GM20431 (cell line): Measurements from ENCODE around the gene TSR1.

Source experiments
- in situ Hi-C: fragments of 300-500 bp; cut with MseI, MboI; formaldehyde crosslinking; loops from one replicate; pipeline ENCODE4 v1.15.0; 2020; ENCODE audit warnings: low sequenced_read_pairs; ENCODE audit not compliant: unreplicated experiment

Gene TSR1

DNA sequence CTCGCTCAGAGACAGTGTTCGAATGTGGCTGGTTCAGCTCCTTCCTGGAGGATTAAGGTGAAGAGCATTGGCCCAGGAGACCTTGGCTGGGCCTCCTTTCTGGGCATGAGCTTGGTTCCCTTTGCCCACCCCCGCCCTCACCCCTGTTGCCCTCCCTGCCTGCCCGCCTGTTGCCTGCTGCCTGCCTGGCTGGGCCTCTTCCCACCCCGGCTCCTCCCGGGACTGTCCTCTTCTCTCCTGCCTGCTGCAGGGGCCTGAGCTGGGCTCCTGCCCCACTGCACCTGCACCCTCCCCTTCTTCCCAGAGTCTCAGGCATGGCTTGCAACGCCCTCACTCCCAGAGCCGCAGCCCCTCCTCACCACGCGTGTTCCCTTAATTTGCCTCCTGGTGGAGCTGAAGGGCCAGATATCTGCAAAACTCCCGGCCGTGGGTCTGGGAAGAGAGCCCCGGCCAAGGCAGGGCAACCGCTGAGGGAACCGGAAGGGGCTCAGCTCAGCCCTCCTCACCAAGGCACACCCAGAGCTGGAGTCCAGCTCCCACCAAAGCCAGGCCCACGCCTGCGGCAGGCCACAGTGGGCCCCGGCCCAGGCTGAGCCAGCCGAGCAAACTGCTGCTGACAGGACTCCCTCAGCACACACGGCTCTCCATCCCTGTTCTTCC, 33.4 kb upstream of the TSR1 start:
- in situ Hi-C loops: no loop called here

DNA sequence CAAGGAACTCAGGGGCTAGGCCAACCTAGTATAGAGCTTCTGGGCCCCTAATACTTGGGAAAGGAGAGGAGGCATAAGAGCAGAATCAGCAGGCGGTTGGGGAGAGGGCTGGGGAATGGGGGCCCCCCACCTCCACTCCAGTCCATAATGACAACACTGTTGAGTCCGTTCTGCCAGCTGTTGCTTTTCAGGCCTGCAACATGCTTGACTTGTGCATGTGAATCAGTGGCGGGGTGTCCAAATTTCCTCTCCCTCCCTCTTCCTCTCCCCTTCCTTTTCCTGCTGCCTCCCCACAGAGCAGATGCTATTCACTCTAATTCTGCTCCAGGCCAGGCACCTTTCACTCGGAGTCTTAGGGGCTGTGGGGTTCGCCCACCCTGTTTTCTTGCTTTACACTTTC, 32.8 kb upstream of the TSR1 start:
- in situ Hi-C loops: no loop called here

GRCh38 chr17:2368359-2368758, 32.1 kb upstream of the TSR1 start:
- in situ Hi-C loops: no loop called here

- in situ Hi-C loops: no loop called here
These were observed 30.7 kb upstream of the TSR1 start for GRCh38 chr17:2366747-2367494.

DNA sequence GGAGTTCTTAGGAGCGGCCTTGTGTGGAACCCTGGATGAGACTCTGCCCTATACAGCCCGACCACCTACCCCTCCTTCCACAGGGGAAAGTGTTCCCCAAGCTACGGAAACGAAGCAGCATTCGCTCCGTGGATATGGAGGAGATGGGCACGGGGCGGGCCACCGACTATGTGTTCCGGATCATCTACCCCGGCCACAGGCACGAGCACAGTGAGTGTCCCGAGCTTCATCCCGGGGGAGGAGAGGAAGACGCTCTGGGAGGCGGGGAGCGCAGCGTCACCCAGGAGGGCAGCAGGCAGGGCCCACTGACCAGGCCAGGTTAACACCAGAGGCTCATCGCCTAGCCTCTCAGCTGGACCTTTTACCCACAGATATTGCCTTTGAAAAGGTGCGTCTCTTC, 28.9 kb upstream of the TSR1 start:
- in situ Hi-C loops: no loop called here

GRCh38 chr17:2364763-2365116, 28.5 kb upstream of the TSR1 start:
- in situ Hi-C loops: no loop called here

DNA sequence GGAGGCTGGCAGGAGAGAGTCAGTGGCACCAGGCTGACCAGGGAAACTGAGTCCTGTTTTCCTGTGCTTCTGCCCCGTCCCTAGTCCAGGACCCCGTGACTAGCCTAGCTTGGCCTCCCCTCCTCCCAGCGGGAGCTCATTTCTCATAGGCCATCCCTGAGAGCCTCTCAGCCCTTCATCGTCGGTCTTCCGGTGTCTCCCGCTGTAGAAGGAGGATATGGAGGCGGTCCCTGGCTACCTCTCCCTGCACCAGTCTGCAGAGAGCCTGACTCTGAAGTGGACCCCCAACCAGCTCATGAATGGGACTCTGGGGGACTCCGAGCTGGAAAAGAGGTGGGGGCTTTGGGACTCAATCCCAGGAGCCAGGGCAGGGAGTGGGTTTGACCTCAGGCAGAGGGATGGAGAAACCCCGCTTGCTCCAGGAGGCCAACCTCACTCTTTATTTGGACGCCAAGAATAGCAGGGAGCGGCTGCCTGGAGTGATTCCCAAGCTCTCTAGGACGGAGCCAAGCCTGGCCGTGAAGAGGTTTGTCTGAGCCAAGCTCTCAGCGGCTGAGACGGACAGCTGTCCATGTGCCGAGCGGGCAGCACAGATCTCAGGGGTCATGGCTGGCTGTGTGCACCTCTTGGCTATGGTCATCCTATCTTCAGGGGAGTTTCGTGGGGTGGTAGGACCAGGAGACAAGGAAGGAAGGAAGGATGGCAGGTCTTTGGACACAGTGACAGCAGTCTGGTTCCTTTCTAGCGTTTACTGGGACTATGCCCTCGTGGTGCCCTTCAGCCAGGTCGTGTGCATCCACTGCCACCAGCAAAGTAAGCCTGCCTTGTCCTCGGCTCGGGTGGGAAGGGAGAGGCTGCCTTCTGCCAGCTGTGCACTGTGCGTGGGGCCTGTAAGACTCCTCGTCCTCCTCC, 27.9 kb upstream of the TSR1 start:
- in situ Hi-C loops: no loop called here

- in situ Hi-C loops: no loop called here
These were observed 27.1 kb upstream of the TSR1 start for GRCh38 chr17:2363318-2363717.

DNA sequence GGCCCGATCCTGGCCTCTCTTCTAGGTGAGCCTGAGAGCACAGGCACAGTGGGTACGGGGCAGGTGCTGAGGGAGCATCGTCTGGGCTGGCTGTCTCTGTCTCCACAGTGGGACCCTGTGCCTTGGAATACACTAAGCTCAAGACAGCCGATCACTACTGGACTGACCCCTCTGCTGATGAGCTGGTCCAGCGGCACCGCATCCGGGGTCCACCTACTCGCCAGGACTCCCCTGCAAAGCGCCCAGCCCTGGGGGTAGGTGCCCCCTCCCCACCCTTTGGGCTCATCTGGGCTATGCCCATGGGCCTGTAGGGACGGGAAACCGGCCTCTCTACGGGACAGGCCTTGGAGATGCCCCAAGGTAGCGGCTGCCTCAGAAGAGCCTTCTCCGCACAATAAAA, 26.6 kb upstream of the TSR1 start:
- in situ Hi-C loops: no loop called here

DNA sequence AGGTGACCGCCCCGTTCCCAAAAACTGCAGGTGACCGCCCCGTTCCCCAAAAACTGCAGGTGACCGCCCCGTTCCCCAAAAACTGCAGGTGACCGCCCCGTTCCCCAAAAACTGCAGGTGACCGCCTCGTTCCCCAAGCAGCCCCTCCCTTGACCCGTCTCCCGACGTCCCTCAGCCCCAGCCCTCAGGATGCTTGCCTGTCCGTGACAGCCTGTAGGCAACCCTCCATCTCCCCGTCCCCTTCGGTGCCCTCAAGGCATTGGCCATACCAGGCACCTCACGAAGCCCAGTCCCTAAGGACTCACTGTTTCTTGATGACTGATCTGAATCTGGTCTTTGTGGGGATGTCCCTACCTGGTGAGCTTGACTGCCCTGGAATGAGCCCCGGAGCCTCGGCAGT, 26.2 kb upstream of the TSR1 start:
- in situ Hi-C loops: no loop called here

GRCh38 chr17:2362016-2362415, 25.8 kb upstream of the TSR1 start:
- in situ Hi-C loops: no loop called here

DNA sequence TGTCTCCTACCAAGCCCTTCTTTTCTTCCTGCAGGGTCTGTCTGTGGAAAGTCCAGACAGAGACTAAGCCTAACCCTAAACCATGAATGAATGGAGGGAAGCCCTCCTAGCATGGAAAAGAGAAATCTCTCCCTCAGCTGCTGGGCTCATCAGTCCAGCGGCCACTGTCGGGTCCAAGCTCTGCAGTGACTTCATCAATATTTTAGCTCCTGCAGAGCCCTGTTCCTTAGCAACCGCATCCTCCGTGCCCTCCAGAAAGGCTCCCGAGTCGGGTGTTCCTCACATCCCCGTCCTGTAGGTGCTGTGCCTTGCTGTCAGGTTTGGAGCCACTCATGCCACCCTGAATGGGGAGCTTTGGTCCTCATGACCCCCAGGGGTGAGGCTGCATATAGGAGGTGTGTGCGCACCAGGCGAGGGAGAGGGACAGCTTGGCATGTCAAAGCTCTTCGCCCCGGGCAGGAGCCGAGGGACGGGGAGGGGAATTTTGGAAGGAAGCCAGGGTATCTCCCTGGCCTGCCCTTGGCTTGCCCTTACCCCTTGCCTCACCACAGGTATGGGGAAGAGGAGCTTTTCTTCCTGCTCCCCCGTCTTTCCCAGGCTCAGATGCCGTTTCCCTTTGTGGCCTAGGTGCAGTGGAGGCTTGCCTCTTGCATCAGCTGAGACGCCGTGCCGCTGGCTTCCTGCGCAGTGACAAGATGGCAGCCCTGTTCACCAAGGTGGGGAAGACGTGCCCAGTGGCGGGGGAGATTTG, 24.9 kb upstream of the TSR1 start:
- in situ Hi-C loops: no loop called here

- in situ Hi-C loops: no loop called here
These were observed 21.7 kb upstream of the TSR1 start for GRCh38 chr17:2357931-2358434.

DNA sequence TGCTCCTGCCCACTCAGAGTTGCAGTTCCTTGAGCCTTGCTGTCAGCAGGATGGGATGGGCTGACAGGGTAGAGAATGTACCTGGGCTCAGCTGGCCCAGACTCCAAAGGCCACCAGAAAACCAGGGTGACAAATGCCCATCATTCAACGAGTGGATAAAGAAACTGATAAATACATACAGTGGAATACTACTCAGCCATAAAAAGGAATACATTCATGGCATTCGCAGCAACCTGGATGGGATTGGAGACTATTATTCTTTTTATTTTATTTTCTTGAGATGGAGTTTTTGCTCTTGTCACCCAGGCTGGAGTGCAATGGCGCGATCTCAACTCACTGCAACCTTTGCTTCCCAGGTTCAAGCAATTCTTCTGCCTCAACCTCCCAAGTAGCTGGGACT, 21.0 kb upstream of the TSR1 start:
- in situ Hi-C loops: no loop called here

GRCh38 chr17:2354311-2354710, 18.1 kb upstream of the TSR1 start:
- in situ Hi-C loops: no loop called here

DNA sequence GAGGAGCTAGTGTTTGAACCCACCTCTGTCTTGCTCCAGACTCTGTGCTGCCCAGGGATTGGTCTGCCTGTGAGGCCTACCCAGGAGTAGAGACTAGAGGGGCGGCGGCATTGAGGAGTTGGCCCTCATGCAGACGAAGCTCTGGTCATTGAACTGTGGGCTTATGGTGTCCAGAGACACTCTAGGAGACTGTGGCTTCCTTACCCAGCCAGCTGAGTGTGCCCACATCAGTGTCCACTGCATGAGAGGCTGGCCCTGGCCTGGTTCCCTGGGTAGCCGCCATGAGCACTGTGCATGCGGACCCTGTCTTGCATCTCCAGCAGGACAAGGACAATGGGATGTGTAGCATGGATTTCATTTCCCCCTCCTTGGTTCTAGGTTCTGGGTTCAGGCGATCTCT, 15.0 kb upstream of the TSR1 start:
- in situ Hi-C loops: no loop called here

- in situ Hi-C loops: no loop called here
These were observed 11.8 kb upstream of the TSR1 start for GRCh38 chr17:2347805-2348685.

DNA sequence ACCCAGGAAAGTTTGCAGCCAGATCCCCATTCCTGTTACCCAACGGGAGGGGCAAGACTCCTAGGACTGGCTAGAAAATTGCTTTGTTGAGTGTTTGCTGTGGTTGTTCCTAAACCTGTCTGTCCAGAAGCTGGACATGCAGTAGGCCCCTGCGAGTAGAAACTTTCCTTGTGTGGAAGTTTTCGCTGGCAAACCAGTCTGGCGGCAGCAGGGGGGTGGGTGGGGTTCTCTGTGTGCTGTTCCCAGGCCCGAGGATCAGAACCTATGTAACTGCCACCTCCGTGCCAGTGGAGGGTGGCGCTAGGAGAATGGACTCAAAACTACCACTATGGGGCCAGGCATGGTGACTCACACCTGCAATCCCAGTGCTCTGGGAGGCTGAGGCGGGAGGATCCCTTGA, 10.2 kb upstream of the TSR1 start:
- in situ Hi-C loops: no loop called here

GRCh38 chr17:2344528-2344927, 8.3 kb upstream of the TSR1 start:
- in situ Hi-C loops: no loop called here
